IPS-18c (cell line): Measurements from ENCODE around the gene ABCC2.
"Not testable (repeated sequence)": the region's sequence is repeated elsewhere in the genome, so short reads cannot be mapped to it uniquely, and the experiment has no call there.

ENCODE experiments used
- H3K4me3 ChIP-seq: 2 replicates; pipeline ENCODE4 v1.7.0; 2013; ENCODE audit warnings: low read depth, mild to moderate bottlenecking, low read length, moderate library complexity; ENCODE audit not compliant: insufficient read depth
- H3K9me3 ChIP-seq: one replicate; pipeline ENCODE4 v1.6.1; 2013; ENCODE audit warnings: mild to moderate bottlenecking, low read length, moderate library complexity; ENCODE audit not compliant: control insufficient read depth, insufficient read depth

The ABCC2 gene

GRCh38 chr10:99859585-99859984, 77.1 kb downstream of the ABCC2 start:
- Histone ChIP-seq H3K4me3 (no peak overlapping the region), H3K9me3 (no peaks in the 10 kb centered on the region)

GRCh38 chr10:99860466-99860865, 78.0 kb downstream of the ABCC2 start:
- no peak overlapping the region for H3K4me3 ChIP-seq

GRCh38 chr10:99863535-99864240, 81.2 kb downstream of the ABCC2 start:
- H3K9me3 ChIP-seq, H3K4me3 ChIP-seq: not testable (repeated sequence)

More at GRCh38 chr10:99860466-99860865, 78.0 kb downstream of the ABCC2 start:
- no peaks in the 10 kb centered on the region for H3K9me3 ChIP-seq

GRCh38 chr10:99867250-99867649, 84.8 kb downstream of the ABCC2 start:
- not testable (repeated sequence) for H3K9me3 ChIP-seq

GRCh38 chr10:99869581-99870122, 87.2 kb downstream of the ABCC2 start:
- no peak overlapping the region for H3K4me3 ChIP-seq
- H3K9me3 ChIP-seq, result no peaks in the 10 kb centered on the region

More at GRCh38 chr10:99867250-99867649, 84.8 kb downstream of the ABCC2 start:
- not testable (repeated sequence) for H3K4me3 ChIP-seq

GRCh38 chr10:99870123-99870730, 87.8 kb downstream of the ABCC2 start:
- no peak overlapping the region for H3K4me3 ChIP-seq

GRCh38 chr10:99872367-99873162, 90.1 kb downstream of the ABCC2 start:
- Histone ChIP-seq H3K9me3 (no peaks in the 10 kb centered on the region), H3K4me3 (no peak overlapping the region)

More at GRCh38 chr10:99870123-99870730, 87.8 kb downstream of the ABCC2 start:
- no peaks in the 10 kb centered on the region for H3K9me3 ChIP-seq

GRCh38 chr10:99873846-99874245, 91.4 kb downstream of the ABCC2 start:
- Histone ChIP-seq H3K4me3 (no peak overlapping the region), H3K9me3 (no peaks in the 10 kb centered on the region)

GRCh38 chr10:99874341-99875085, 92.1 kb downstream of the ABCC2 start:
- Histone ChIP-seq H3K9me3 (no peaks in the 10 kb centered on the region), H3K4me3 (no peak overlapping the region)

- no peaks in the 10 kb centered on the region for H3K9me3 ChIP-seq
- no peak overlapping the region for H3K4me3 ChIP-seq
These were observed 93.0 kb downstream of the ABCC2 start for GRCh38 chr10:99875473-99875872.

GRCh38 chr10:99880080-99880835, 97.8 kb downstream of the ABCC2 start:
- H3K4me3 ChIP-seq, result no peak overlapping the region
- no peaks in the 10 kb centered on the region for H3K9me3 ChIP-seq

- H3K9me3 ChIP-seq, result no peaks in the 10 kb centered on the region
These were observed 98.9 kb downstream of the ABCC2 start for GRCh38 chr10:99881371-99881770.

GRCh38 chr10:99883523-99883922, 101.1 kb downstream of the ABCC2 start:
- Histone ChIP-seq H3K9me3 (no peaks in the 10 kb centered on the region), H3K4me3 (no peak overlapping the region)

More at GRCh38 chr10:99881371-99881770, 98.9 kb downstream of the ABCC2 start:
- no peak overlapping the region for H3K4me3 ChIP-seq

- no peaks in the 10 kb centered on the region for H3K9me3 ChIP-seq
- H3K4me3 ChIP-seq, result no peak overlapping the region
These were observed 106.2 kb downstream of the ABCC2 start for GRCh38 chr10:99888622-99889021.

- no peak overlapping the region for H3K4me3 ChIP-seq
- peaks cover 2% of the 10 kb centered on the region for H3K9me3 ChIP-seq
These were observed 112.2 kb downstream of the ABCC2 start for GRCh38 chr10:99894613-99895012.

GRCh38 chr10:99895066-99895465, 112.6 kb downstream of the ABCC2 start:
- H3K9me3 ChIP-seq, H3K4me3 ChIP-seq: not testable (repeated sequence)
